K562 (cell line): Measurements from ENCODE around the gene CHRNE. TPM values are rescaled to one million over a fixed set of nuclear protein-coding genes. Genes with fewer than 3 reads are reported as not detected.

Source experiments
- BCOR ChIP-seq: fragments of 450-650 bp; IDR thresholded peaks from 2 replicates; pipeline ENCODE4 v1.6.1; 2016
- BDP1 ChIP-seq: IDR thresholded peaks from 3 replicates; pipeline ENCODE4 v1.6.1; 2011; ENCODE audit not compliant: insufficient read length, insufficient read depth
- BRD9 ChIP-seq: fragments of 450-650 bp; IDR thresholded peaks from 2 replicates; pipeline ENCODE4 v1.6.1; 2018; ENCODE audit warnings: low read depth; ENCODE audit not compliant: partially characterized antibody
- DNMT1 ChIP-seq: fragments of 450-650 bp; IDR thresholded peaks from 2 replicates; pipeline ENCODE4 v1.6.1; 2016; ENCODE audit warnings: antibody characterized with exemption, mild to moderate bottlenecking
- ELF4 ChIP-seq: fragments of 450-650 bp; formaldehyde crosslinking; IDR thresholded peaks from 2 replicates; pipeline ENCODE4 v1.4.0; 2022; ENCODE audit warnings: missing genetic modification characterization
- EP300 ChIP-seq: IDR thresholded peaks from 2 replicates; pipeline ENCODE4 v1.6.1; 2012; ENCODE audit warnings: low read length, improper control_type of control experiment
- ESRRA ChIP-seq: fragments of 450-650 bp; IDR thresholded peaks from 2 replicates; pipeline ENCODE4 v1.6.1; 2014; ENCODE audit warnings: low read depth, mild to moderate bottlenecking, moderate library complexity, borderline replicate concordance
- FOXK2 ChIP-seq, 2 experiments: fragments of 450-650 bp; IDR thresholded peaks in 1 of 2; conservative IDR thresholded peaks in 1 of 2; 2 replicates each; pipeline ENCODE4 v1.6.1; 2016; ENCODE audit warnings: low read depth in 2 of 2, mild to moderate bottlenecking in 1 of 2
- GATA2 ChIP-seq: sonication (generic); formaldehyde crosslinking; IDR thresholded peaks from 2 replicates; pipeline ENCODE4 v1.4.0; 2020; ENCODE audit warnings: mild to moderate bottlenecking, missing genetic modification reagents
- HDAC1 ChIP-seq, 2 experiments: fragments of 450-650 bp; IDR thresholded peaks; 2 replicates each; pipeline ENCODE4 v1.6.1; 2016 to 2017; ENCODE audit warnings: inconsistent platforms in 1 of 2, mild to moderate bottlenecking in 1 of 2, moderate library complexity in 1 of 2
- HEY1 ChIP-seq: fragments of 250-450 bp; sonication (Bioruptor Pico); IDR thresholded peaks from 2 replicates; pipeline ENCODE4 v1.5.0; 2020; ENCODE audit warnings: mild to moderate bottlenecking, moderate library complexity, borderline replicate concordance
- MCM5 ChIP-seq: fragments of 450-650 bp; IDR thresholded peaks from 2 replicates; pipeline ENCODE4 v1.6.1; 2016; ENCODE audit warnings: low read depth
- MEIS2 ChIP-seq: fragments of 450-650 bp; IDR thresholded peaks from 2 replicates; pipeline ENCODE4 v1.6.1; 2014; ENCODE audit warnings: mild to moderate bottlenecking; ENCODE audit not compliant: partially characterized antibody
- SIN3A ChIP-seq, 2 experiments: fragments of 150-350 bp in 1 of 2; IDR thresholded peaks; 2 replicates each; pipeline ENCODE4 v1.6.1; 2011 to 2016; ENCODE audit warnings: borderline replicate concordance in 2 of 2, low read depth in 2 of 2, low read length in 2 of 2, mild to moderate bottlenecking in 2 of 2, moderate library complexity in 2 of 2; ENCODE audit not compliant: control insufficient read depth in 1 of 2
- SIN3B ChIP-seq: fragments of 450-650 bp; IDR thresholded peaks from 2 replicates; pipeline ENCODE4 v1.6.1; 2017; ENCODE audit warnings: low read depth, mild to moderate bottlenecking, moderate library complexity
- SP1 ChIP-seq: sonication (generic); formaldehyde crosslinking; IDR thresholded peaks from 2 replicates; pipeline ENCODE4 v1.8.1; 2022; ENCODE audit warnings: mild to moderate bottlenecking, missing genetic modification reagents
- TAF1 ChIP-seq: IDR thresholded peaks from 2 replicates; pipeline ENCODE4 v1.6.1; 2011; ENCODE audit warnings: mild to moderate bottlenecking, low read length, moderate library complexity; ENCODE audit not compliant: insufficient read depth, control insufficient read depth, severe bottlenecking; ENCODE audit errors: extremely low read depth
- ZBTB5 ChIP-seq: fragments of 450-650 bp; IDR thresholded peaks from 2 replicates; pipeline ENCODE4 v1.6.1; 2017; ENCODE audit warnings: antibody characterized with exemption
- ZNF134 ChIP-seq: fragments of 250-450 bp; sonication (Bioruptor Pico); conservative IDR thresholded peaks from 2 replicates; pipeline ENCODE4 v1.4.0; 2020
- ZNF445 ChIP-seq: fragments of 250-450 bp; sonication (Bioruptor Pico); IDR thresholded peaks from 2 replicates; pipeline ENCODE4 v1.4.0; 2020; ENCODE audit warnings: low read depth, mild to moderate bottlenecking, moderate library complexity
- ZNF57 ChIP-seq: fragments of 450-650 bp; formaldehyde crosslinking; IDR thresholded peaks from 2 replicates; pipeline ENCODE4 v1.4.0; 2020; ENCODE audit warnings: mild to moderate bottlenecking, moderate library complexity
- polyA plus RNA-seq, 8 experiments: library from polyadenylated mRNA; depleted of rRNA in 4 of 8; stranded (reverse) in 5 of 8; unstranded in 3 of 8; fragments of >200 nt; fragmentation: Nextera tagmentation in 2 of 8; fragmentation: Illumina TruSeq in 1 of 8; extraction: Ambion mirVana in 2 of 8; extraction: Trizol in 1 of 8; gene quantifications; 2 replicates each; pipeline versions ENCODE4 v1.2.1 to v1.2.3, GENCODE V29; 2011 to 2014; ENCODE audit warnings: inconsistent platforms in 1 of 8, missing spikeins in 1 of 8
- total RNA-seq, 7 experiments: library from RNA; depleted of rRNA in 6 of 7; stranded (reverse); fragments of >200 nt in 6 of 7; fragmentation: Illumina TruSeq in 2 of 7; extraction: Trizol in 2 of 7; gene quantifications; 2 replicates each; pipeline versions ENCODE4 v1.2.1 to v1.2.3, GENCODE V29; 2011 to 2021; ENCODE audit warnings: low replicate concordance in 1 of 7

Gene CHRNE
- total and polyA plus RNA-seq, 9 of the 15 experiments (the other 6 are each of a cell fraction or from before 2014, with no cell fraction given): not detected

DNA sequence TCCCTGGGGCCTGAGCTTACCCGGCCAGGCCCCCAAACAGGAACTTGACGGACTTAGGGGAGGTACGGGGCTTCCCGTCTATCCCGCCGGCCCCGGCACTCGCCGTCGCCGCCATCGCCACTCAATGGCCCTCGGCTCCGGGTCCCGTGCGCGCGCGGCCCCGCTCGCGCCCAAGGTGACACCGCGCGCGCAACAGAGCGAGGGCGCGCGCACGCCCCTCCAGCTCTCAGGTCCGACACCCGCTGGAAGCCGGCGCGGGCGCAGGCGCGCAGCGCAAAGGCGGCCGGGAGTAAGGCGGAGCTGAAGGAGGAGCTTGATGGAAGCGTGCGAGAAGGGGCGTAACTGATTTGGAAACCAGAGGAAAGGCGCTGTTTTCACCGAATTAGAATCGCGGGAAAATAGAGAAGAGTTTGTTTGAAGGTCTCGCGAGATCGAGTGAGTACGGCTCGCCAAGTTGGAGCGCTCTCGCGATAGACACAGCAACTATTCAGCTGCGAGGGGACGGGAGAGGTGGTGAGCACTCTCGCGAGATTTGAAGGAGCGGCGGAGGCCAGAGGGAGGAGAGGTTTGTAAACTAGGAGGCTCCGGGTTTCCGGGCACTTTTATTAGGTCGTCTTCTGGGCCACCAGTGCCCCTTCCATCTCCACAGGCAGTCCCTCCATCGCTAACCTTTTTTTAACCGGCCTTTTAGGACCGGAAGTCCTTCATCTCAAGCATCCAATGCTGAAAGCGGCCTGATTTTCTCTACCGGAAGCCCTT lies 37.1 kb upstream of the CHRNE start, which contains the start of the genes RNF167 and SLC25A11 (continued):
- TF ChIP-seq MCM5 (no peak), HDAC1 (IDR thresholded peaks at IDR 0.05) (no peak), FOXK2 (conservative IDR thresholded peaks at IDR 0.05 in 1 of 2, IDR thresholded peaks at IDR 0.05 in 1 of 2; ENCODE audit: low read depth in 2 of 2) (peak in 1 of 2 experiments; percentile 43; a peak in 1 of 4 replicates), TAF1 (peak; percentile 85), ZNF134 (CRISPR knock-in tag) (0 out of 2 replicates have a peak, but pooled peaks have one; percentile 32), SIN3A (IDR thresholded peaks at IDR 0.05; ENCODE audit: borderline replicate concordance in 2 of 2, control insufficient read depth in 1 of 2, low read depth in 2 of 2, low read length in 2 of 2) (peak; percentile 52 to 86; a peak in 2 of 4 replicates), SIN3B (peak; percentile 60; the same call in 1 of the 2 replicates), ZNF445 (CRISPR knock-in tag) (no peak), EP300 (0 out of 2 replicates have a peak, but pooled peaks have one; percentile 20), DNMT1 (no peak), ELF4 (CRISPR knock-in tag) (0 out of 2 replicates have a peak, but pooled peaks have one; percentile 42), ZNF57 (CRISPR knock-in tag) (no peak), BDP1 (no peak), MEIS2 (peak; percentile 85), HEY1 (no peak), ESRRA (peak; percentile 96), GATA2 (CRISPR knock-in tag) (no peak), ZBTB5 (no peak), BCOR (no peak), SP1 (CRISPR knock-in tag) (peak; percentile 45; the same call in 1 of the 2 replicates), BRD9 (no peak)
